ENCODE results near the gene WDR5. TPM values are rescaled to one million over a fixed set of nuclear protein-coding genes. Genes with fewer than 3 reads are reported as not detected.

The WDR5 gene
- total and polyA plus RNA-seq, 2 experiments from 2014 or later, result 21.0 to 25.9 TPM

DNA sequence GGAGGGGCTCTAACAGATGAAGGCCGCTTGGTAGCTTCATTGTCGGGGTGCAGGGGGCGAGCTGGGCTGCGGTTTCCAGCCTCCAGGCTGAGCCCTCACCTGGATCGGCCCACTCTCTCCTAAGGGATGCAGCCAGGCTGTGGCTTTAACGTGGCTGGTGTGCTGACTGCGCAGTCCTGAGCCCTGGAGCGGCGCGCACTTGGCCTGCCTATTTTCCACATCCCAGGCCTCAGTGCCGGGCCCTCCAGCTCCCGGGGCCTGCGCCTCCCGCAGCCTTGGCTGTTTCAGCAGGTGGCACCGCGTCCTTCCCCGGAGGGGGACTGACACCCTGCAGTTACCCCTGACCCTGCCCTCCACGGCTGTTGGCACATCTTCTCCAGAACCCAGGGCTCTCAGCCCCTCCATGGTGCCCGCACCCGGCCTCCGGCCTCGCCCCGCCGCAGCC lies 27.1 kb downstream of the WDR5 start:
- in situ Hi-C loops (cut with MboI), result loop anchor here (10.0 kb wide), 1 partner anchor 262 kb away; no protein-coding TSS in a partner anchor
- Histone ChIP-seq H3K9me2 (ENCODE audit: insufficient read depth) (no peaks in the 10 kb centered on the region), H3K4me2 (ENCODE audit: unreplicated experiment) (no peak overlapping the region), H4K20me1 (ENCODE audit: insufficient read depth) (no peaks in the 10 kb centered on the region), H3K4me3 (no peak overlapping the region), H3F3A (ENCODE audit: insufficient read depth) (peaks cover 13% of the 10 kb centered on the region), H3K27ac (no peak overlapping the region), H3K79me2 (ENCODE audit: insufficient read depth) (peaks cover 7% of the 10 kb centered on the region; the same call in 1 of the 2 replicates), H2AFZ (no peak overlapping the region; the same call in 1 of the 2 replicates), H3K27me3 (replicated peaks; ENCODE audit: insufficient read depth) (no peaks in the 10 kb centered on the region), H3K4me1 (ENCODE audit: insufficient read depth) (peaks cover 13% of the 10 kb centered on the region), H3K9me3 (ENCODE audit: low read depth) (no peaks in the 10 kb centered on the region), H3K36me3 (ENCODE audit: low read depth) (no peaks in the 10 kb centered on the region), H3K9ac (no peak overlapping the region)
- DNase-seq, result no peak
- no peak for TF ChIP-seq EZH2phosphoT487 (IDR thresholded peaks at IDR 0.05; ENCODE audit: insufficient read depth, low read depth)
- TF ChIP-seq EZH2 (IDR thresholded peaks at IDR 0.05; ENCODE audit: insufficient read depth, poor library complexity, severe bottlenecking), result no peak
- 47 to 52% methylated on average over 21 to 24 of the region's 24 CpGs for WGBS, 2 experiments (ENCODE audit: low coverage in 1 of 2, low lambda C conversion rate in 2 of 2, missing lambda C conversion rate in 2 of 2)

- peaks cover 7% of the 10 kb centered on the region; the same call in 1 of the 2 replicates for H3K79me2 ChIP-seq (ENCODE audit: insufficient read depth)
- H3K4me1 ChIP-seq (ENCODE audit: insufficient read depth), result peaks cover 14% of the 10 kb centered on the region
- DNase-seq, result peak; percentile 77
- in situ Hi-C loops (cut with MboI), result loop anchor here (10.0 kb wide), 1 partner anchor 261 kb away; no protein-coding TSS in a partner anchor
- no peaks in the 10 kb centered on the region for H3K9me2 ChIP-seq (ENCODE audit: insufficient read depth)
- H4K20me1 ChIP-seq (ENCODE audit: insufficient read depth), result no peaks in the 10 kb centered on the region
- H3K9me3 ChIP-seq (ENCODE audit: low read depth), result no peaks in the 10 kb centered on the region
- no peak overlapping the region for H3K4me2 ChIP-seq (ENCODE audit: unreplicated experiment)
- 1 to 2% methylated on average over 60 to 79 of the region's 80 CpGs for WGBS, 2 experiments (ENCODE audit: low coverage in 1 of 2, low lambda C conversion rate in 2 of 2, missing lambda C conversion rate in 2 of 2)
- no peak overlapping the region; the same call in 1 of the 2 replicates for H2AFZ ChIP-seq
- TF ChIP-seq EZH2 (IDR thresholded peaks at IDR 0.05; ENCODE audit: insufficient read depth, poor library complexity, severe bottlenecking) (no peak), EZH2phosphoT487 (IDR thresholded peaks at IDR 0.05; ENCODE audit: insufficient read depth, low read depth) (no peak)
- no peak overlapping the region for H3K9ac ChIP-seq
- H3K27me3 ChIP-seq (replicated peaks; ENCODE audit: insufficient read depth), result no peaks in the 10 kb centered on the region
- H3K4me3 ChIP-seq, result no peak overlapping the region
- H3K27ac ChIP-seq, result no peak overlapping the region
- H3K36me3 ChIP-seq (ENCODE audit: low read depth), result no peaks in the 10 kb centered on the region
- peaks cover 13% of the 10 kb centered on the region for H3F3A ChIP-seq (ENCODE audit: insufficient read depth)
These were observed 27.7 kb downstream of the WDR5 start for GRCh38 chr9:134163371-134164196.

GRCh38 chr9:134164879-134165278 lies 29.0 kb downstream of the WDR5 start:
- Histone ChIP-seq H3K9me2 (ENCODE audit: insufficient read depth) (no peaks in the 10 kb centered on the region), H3K9me3 (ENCODE audit: low read depth) (no peaks in the 10 kb centered on the region), H3F3A (ENCODE audit: insufficient read depth) (peaks cover 13% of the 10 kb centered on the region), H3K36me3 (ENCODE audit: low read depth) (no peaks in the 10 kb centered on the region), H3K4me3 (no peak overlapping the region), H3K27me3 (replicated peaks; ENCODE audit: insufficient read depth) (no peaks in the 10 kb centered on the region), H3K4me2 (ENCODE audit: unreplicated experiment) (no peak overlapping the region), H2AFZ (no peak overlapping the region), H3K4me1 (ENCODE audit: insufficient read depth) (peaks cover 14% of the 10 kb centered on the region), H3K27ac (no peak overlapping the region), H3K9ac (no peak overlapping the region), H3K79me2 (ENCODE audit: insufficient read depth) (peaks cover 7% of the 10 kb centered on the region; the same call in 1 of the 2 replicates), H4K20me1 (ENCODE audit: insufficient read depth) (no peaks in the 10 kb centered on the region)
- WGBS, 2 experiments (ENCODE audit: low coverage in 1 of 2, low lambda C conversion rate in 2 of 2, missing lambda C conversion rate in 2 of 2), result 0 to 1% methylated on average over 48 to 50 of the region's 50 CpGs
- TF ChIP-seq EZH2phosphoT487 (IDR thresholded peaks at IDR 0.05; ENCODE audit: insufficient read depth, low read depth), result no peak
- TF ChIP-seq EZH2 (IDR thresholded peaks at IDR 0.05; ENCODE audit: insufficient read depth, poor library complexity, severe bottlenecking), result no peak
- DNase-seq, result no peak
- in situ Hi-C loops (cut with MboI), result loop anchor here (10.0 kb wide), 1 partner anchor 260 kb away; no protein-coding TSS in a partner anchor

DNA sequence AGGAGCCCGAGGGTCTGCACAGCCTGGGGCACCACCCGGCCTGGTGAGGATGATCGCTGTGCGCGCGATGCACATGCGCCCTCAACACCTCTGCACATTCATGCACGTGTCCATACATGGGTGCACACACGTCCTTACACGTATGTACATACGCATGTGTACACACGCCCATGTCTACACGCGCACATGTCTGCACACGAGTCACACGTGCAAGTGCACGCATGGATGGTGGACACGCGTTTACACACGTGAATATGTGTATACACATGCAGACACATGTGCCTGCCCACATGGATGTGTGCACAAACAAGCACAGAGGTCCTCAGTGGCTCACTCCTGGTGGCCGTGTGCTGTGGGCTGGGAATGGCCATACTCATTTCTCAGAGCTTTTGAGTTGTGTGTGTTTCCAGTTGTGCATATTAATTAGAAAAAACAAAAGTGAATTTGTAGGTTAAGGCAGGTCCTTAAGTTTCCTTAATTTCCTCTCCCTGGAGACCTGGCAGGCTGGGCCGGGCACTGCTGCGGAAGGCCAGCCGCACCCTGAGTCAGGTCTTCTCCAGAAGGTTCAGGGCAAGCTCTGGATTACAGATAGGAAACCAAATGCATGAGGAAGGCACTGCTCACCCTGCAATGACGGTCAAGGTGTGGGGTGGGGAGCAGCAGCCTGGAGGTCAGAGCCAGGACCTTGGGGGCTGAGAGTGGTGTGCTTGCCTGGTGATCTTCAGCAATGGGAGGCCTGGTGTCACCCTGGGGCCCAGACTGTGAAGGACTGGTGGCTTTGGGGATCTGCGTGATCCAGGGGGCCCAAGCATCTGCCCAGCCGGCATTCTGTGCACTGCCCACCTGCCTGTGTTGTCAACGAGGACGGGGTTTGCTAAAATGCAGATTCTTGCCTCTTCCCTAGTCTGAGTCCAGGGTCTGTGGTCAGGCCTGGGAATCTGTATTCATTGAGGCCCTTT lies 29.8 kb downstream of the WDR5 start:
- WGBS, 2 experiments (ENCODE audit: low coverage in 1 of 2, low lambda C conversion rate in 2 of 2, missing lambda C conversion rate in 2 of 2), result 29 to 30% methylated on average over 25 to 27 of the region's 29 CpGs
- no peak for TF ChIP-seq EZH2 (IDR thresholded peaks at IDR 0.05; ENCODE audit: insufficient read depth, poor library complexity, severe bottlenecking)
- TF ChIP-seq EZH2phosphoT487 (IDR thresholded peaks at IDR 0.05; ENCODE audit: insufficient read depth, low read depth), result no peak
- Histone ChIP-seq H4K20me1 (ENCODE audit: insufficient read depth) (no peaks in the 10 kb centered on the region), H2AFZ (no peak overlapping the region), H3K9me3 (ENCODE audit: low read depth) (no peaks in the 10 kb centered on the region), H3K27me3 (replicated peaks; ENCODE audit: insufficient read depth) (no peaks in the 10 kb centered on the region), H3K79me2 (ENCODE audit: insufficient read depth) (peaks cover 7% of the 10 kb centered on the region; the same call in 1 of the 2 replicates), H3K36me3 (ENCODE audit: low read depth) (no peaks in the 10 kb centered on the region), H3K9me2 (ENCODE audit: insufficient read depth) (no peaks in the 10 kb centered on the region), H3K9ac (no peak overlapping the region), H3F3A (ENCODE audit: insufficient read depth) (peaks cover 13% of the 10 kb centered on the region), H3K4me1 (ENCODE audit: insufficient read depth) (peaks cover 14% of the 10 kb centered on the region), H3K4me3 (no peak overlapping the region), H3K27ac (no peak overlapping the region), H3K4me2 (ENCODE audit: unreplicated experiment) (no peak overlapping the region)
- DNase-seq, result peak; percentile 75
- in situ Hi-C loops (cut with MboI), result loop anchor here (10.0 kb wide), 1 partner anchor 259 kb away; no protein-coding TSS in a partner anchor

All from GM23248 (cell line).